Gastrocnemius medialis (tissue), 4 donors: ENCODE data around the gene AP5Z1. TPM values are rescaled to one million over a fixed set of nuclear protein-coding genes. Genes with fewer than 3 reads are reported as not detected.
A peak's percentile ranks its signal among the peaks of the same experiment; 100 is the strongest.

Source experiments
- ATAC-seq, 2 donors: fragments of 150-250 bp; one replicate each; pipeline ENCODE4 v1.9.1; 2016
- DNase-seq, 2 donors: peaks; one replicate each; pipeline ENCODE4 v3.0.0-alpha.2; 2019
- H3K27ac ChIP-seq, 4 donors: fragments of 200-600 bp; sonication (generic); 1 replicate in 1 of 4; 2 replicates in 3 of 4; pipeline ENCODE4 v1.5.1; 2016 to 2018; ENCODE audit warnings: mild to moderate bottlenecking in 2 of 4, moderate library complexity in 1 of 4
- H3K27me3 ChIP-seq, 3 donors: fragments of 200-600 bp; sonication (generic) in 2 of 3; 1 replicate in 1 of 3; 2 replicates in 2 of 3; pipeline versions ENCODE4 v1.5.1 to v1.6.0; 2016 to 2019; ENCODE audit warnings: mild to moderate bottlenecking in 1 of 3, moderate library complexity in 1 of 3
- H3K36me3 ChIP-seq, 2 donors: fragments of 200-600 bp; sonication (generic) in 1 of 2; one replicate each; pipeline ENCODE4 v1.5.1; 2017 to 2018
- H3K4me1 ChIP-seq, 2 donors: fragments of 200-600 bp; sonication (generic) in 1 of 2; one replicate each; pipeline ENCODE4 v1.5.1; 2016 to 2017; ENCODE audit warnings: mild to moderate bottlenecking in 2 of 2
- H3K4me3 ChIP-seq, 4 donors: fragments of 200-600 bp; sonication (generic) in 3 of 4; 1 replicate in 1 of 4; 2 replicates in 3 of 4; pipeline ENCODE4 v1.5.1; 2016 to 2019; ENCODE audit warnings: mild to moderate bottlenecking in 2 of 4
- H3K9me3 ChIP-seq, 3 donors: fragments of 200-600 bp; sonication (generic) in 2 of 3; 1 replicate in 1 of 3; 2 replicates in 2 of 3; pipeline ENCODE4 v1.5.1; 2016 to 2019
- POLR2A ChIP-seq, 2 donors: fragments of 450-650 bp; IDR thresholded peaks; one replicate each; pipeline ENCODE4 v1.6.1; 2017; ENCODE audit warnings: antibody characterized with exemption in 2 of 2, mild to moderate bottlenecking in 2 of 2, moderate library complexity in 2 of 2
- in situ Hi-C, 4 donors: fragments of 200-750 bp; cut with MboI; loops; one replicate each; pipeline versions ENCODE4 v1.15.0 to v1.8.0; 2017; ENCODE audit warnings: low sequenced_read_pairs in 4 of 4
- intact Hi-C: fragments of 100-400 bp; cut with DNase I; formaldehyde crosslinking; loops from one replicate; pipeline ENCODE4 v1.15.1; 2023; ENCODE audit warnings: low total_unique reads
- total RNA-seq, 4 donors: library from RNA; depleted of rRNA; stranded (reverse); fragments of >200 nt; gene quantifications; one replicate each; pipeline versions ENCODE4 v1.1.0 to v1.2.3, GENCODE V29; 2016
- TF ChIP-seq, protein P1 (sequence below), 5 experiments: fragments of 450-650 bp in 3 of 5; fragments of 200-600 bp in 2 of 5; sonication (generic) in 2 of 5; IDR thresholded peaks in 4 of 5; conservative IDR thresholded peaks in 1 of 5; 1 replicate in 4 of 5; 2 replicates in 1 of 5; pipeline ENCODE4 v1.5.1; 2016 to 2019; ENCODE audit warnings: antibody characterized with exemption in 5 of 5, mild to moderate bottlenecking in 3 of 5, moderate library complexity in 3 of 5

Gene AP5Z1
- total RNA-seq, 4 donors from 2014 or later, result 10.2 to 18.1 (median 14.6) TPM

GRCh38 chr7:4771737-4772136 is 3.7 kb upstream of the AP5Z1 start:
- DNase-seq (no peak), ATAC-seq (no peak)
- Histone ChIP-seq H3K27ac (no peak overlapping the region), H3K9me3 (no peaks in the 10 kb centered on the region), H3K27me3 (no peaks in the 10 kb centered on the region), H3K36me3 (peaks cover 0 to 8% of the 10 kb centered on the region in 2 donors), H3K4me1 (peaks cover 19 to 37% of the 10 kb centered on the region in 2 donors), H3K4me3 (no peak overlapping the region)
- TF ChIP-seq POLR2A (IDR thresholded peaks at IDR 0.05), result no peak
- TF ChIP-seq, protein P1, sequence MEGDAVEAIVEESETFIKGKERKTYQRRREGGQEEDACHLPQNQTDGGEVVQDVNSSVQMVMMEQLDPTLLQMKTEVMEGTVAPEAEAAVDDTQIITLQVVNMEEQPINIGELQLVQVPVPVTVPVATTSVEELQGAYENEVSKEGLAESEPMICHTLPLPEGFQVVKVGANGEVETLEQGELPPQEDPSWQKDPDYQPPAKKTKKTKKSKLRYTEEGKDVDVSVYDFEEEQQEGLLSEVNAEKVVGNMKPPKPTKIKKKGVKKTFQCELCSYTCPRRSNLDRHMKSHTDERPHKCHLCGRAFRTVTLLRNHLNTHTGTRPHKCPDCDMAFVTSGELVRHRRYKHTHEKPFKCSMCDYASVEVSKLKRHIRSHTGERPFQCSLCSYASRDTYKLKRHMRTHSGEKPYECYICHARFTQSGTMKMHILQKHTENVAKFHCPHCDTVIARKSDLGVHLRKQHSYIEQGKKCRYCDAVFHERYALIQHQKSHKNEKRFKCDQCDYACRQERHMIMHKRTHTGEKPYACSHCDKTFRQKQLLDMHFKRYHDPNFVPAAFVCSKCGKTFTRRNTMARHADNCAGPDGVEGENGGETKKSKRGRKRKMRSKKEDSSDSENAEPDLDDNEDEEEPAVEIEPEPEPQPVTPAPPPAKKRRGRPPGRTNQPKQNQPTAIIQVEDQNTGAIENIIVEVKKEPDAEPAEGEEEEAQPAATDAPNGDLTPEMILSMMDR (IDR thresholded peaks at IDR 0.05 in 4 of 5, conservative IDR thresholded peaks at IDR 0.05 in 1 of 5), result no peak
- in situ Hi-C loops, result loop anchor here in 2 of 4 donors (25.0 kb wide), 1 partner anchor 134 kb away; no protein-coding TSS in a partner anchor
- intact Hi-C loops, result no loop called here

GRCh38 chr7:4772306-4772705 is 3.1 kb upstream of the AP5Z1 start:
- in situ Hi-C loops, result loop anchor here in 2 of 4 donors (25.0 kb wide), 1 partner anchor 135 kb away; no protein-coding TSS in a partner anchor
- peaks cover 0 to 5% of the 10 kb centered on the region in 2 donors for H3K36me3 ChIP-seq
- intact Hi-C loops, result no loop called here
- no peak for ATAC-seq
- H3K27ac ChIP-seq, result no peak overlapping the region
- H3K4me3 ChIP-seq, result no peak overlapping the region
- H3K9me3 ChIP-seq, result no peaks in the 10 kb centered on the region
- peaks cover 22 to 40% of the 10 kb centered on the region in 2 donors for H3K4me1 ChIP-seq
- DNase-seq, result no peak
- TF ChIP-seq POLR2A (IDR thresholded peaks at IDR 0.05), result no peak
- TF ChIP-seq, protein P1 (IDR thresholded peaks at IDR 0.05 in 4 of 5, conservative IDR thresholded peaks at IDR 0.05 in 1 of 5), result no peak
- H3K27me3 ChIP-seq, result no peaks in the 10 kb centered on the region

- intact Hi-C loops (loop anchor here (2.0 kb wide), 1 partner anchor 29 kb away; no protein-coding TSS in a partner anchor), in situ Hi-C loops (loop anchor here in 2 of 4 donors (25.0 kb wide), 1 partner anchor 137 kb away; no protein-coding TSS in a partner anchor)
- peaks cover 22 to 35% of the 10 kb centered on the region in 2 donors for H3K4me1 ChIP-seq
Measured at GRCh38 chr7:4774007-4774406, 1.4 kb upstream of the AP5Z1 start.

DNA sequence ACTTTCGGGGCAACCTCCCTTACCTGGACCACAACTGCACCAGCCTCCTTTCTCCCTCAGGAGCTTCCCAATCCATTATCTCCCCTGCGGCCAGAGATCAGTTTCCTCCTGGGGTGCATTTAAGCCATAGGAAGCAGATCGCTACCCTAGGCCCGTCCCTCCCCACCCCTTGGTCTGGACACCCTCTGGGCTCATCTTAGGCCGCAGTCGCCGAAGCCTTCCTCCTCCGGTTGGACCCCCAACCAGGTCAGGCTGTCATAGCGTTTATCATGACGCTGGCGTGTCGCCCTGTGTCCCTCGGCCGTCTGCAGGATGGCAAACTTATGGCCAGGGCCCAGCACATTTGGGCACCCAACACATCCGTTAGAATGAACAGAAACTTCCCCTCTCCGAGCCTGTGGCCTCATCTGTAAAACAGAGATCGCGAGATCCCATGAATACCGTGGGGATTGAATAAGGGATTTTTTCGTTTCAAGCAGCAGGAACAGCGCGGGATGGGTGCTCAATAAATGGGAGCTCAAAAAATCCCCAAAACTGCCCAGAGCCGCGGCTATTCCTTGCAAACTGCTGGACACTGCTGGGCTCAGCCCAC is 669 bp upstream of the AP5Z1 start:
- no peak for TF ChIP-seq POLR2A (IDR thresholded peaks at IDR 0.05)
- TF ChIP-seq, protein P1 (IDR thresholded peaks at IDR 0.05 in 4 of 5, conservative IDR thresholded peaks at IDR 0.05 in 1 of 5), result no peak
- ATAC-seq (peak; percentile 48 to 60), DNase-seq (peak in 1 of 2 donors; percentile 45)
- H3K36me3 ChIP-seq, result peaks cover 0 to under 1% of the 10 kb centered on the region in 2 donors
- intact Hi-C loops (loop anchor here (1.0 to 5.0 kb wide), 3 partner anchors 30 to 133 kb away; partner anchors contain the start of gene FOXK1), in situ Hi-C loops (loop anchor here in 2 of 4 donors (25.0 kb wide), 1 partner anchor 137 kb away; no protein-coding TSS in a partner anchor)
- no peaks in the 10 kb centered on the region for H3K9me3 ChIP-seq
- peak overlapping the region; percentile 95 to 99 (median 98) for H3K4me3 ChIP-seq
- peaks cover 15 to 27% of the 10 kb centered on the region in 2 donors for H3K4me1 ChIP-seq
- no peaks in the 10 kb centered on the region for H3K27me3 ChIP-seq
- peak overlapping the region; percentile 91 to 98 (median 92) for H3K27ac ChIP-seq

More at GRCh38 chr7:4774007-4774406, 1.4 kb upstream of the AP5Z1 start:
- DNase-seq (no peak), ATAC-seq (no peak)
- Histone ChIP-seq H3K36me3 (no peaks in the 10 kb centered on the region), H3K27ac (no peak overlapping the region), H3K27me3 (no peaks in the 10 kb centered on the region), H3K9me3 (no peaks in the 10 kb centered on the region), H3K4me3 (no peak overlapping the region)
- TF ChIP-seq POLR2A (IDR thresholded peaks at IDR 0.05), result no peak
- TF ChIP-seq, protein P1 (IDR thresholded peaks at IDR 0.05 in 4 of 5, conservative IDR thresholded peaks at IDR 0.05 in 1 of 5), result no peak
